Liver (tissue), 9 donors: ENCODE measurements around the gene C17orf50. TPM values are rescaled to one million over a fixed set of nuclear protein-coding genes. Genes with fewer than 3 reads are reported as not detected.

Experiments
- DNase-seq: peaks from one replicate; pipeline ENCODE4 v3.0.0-alpha.2; 2017; ENCODE audit warnings: low spot score
- H3K27ac ChIP-seq, 2 donors: one replicate each; pipeline ENCODE4 v1.7.0; 2013; ENCODE audit warnings: inconsistent platforms in 2 of 2, low read length in 2 of 2, control low read depth in 1 of 2, low read depth in 1 of 2, mild to moderate bottlenecking in 1 of 2
- H3K27me3 ChIP-seq, 4 donors: one replicate each; pipeline versions ENCODE4 v1.6.1 to v1.7.0; 2013; ENCODE audit warnings: low read length in 3 of 4, inconsistent platforms in 1 of 4, mild to moderate bottlenecking in 1 of 4, moderate library complexity in 1 of 4; ENCODE audit not compliant: control insufficient read depth in 4 of 4, insufficient read depth in 4 of 4
- H3K36me3 ChIP-seq, 4 donors: one replicate each; pipeline versions ENCODE4 v1.6.1 to v1.7.0; 2013; ENCODE audit warnings: low read length in 3 of 4, mild to moderate bottlenecking in 3 of 4, low read depth in 1 of 4, moderate library complexity in 1 of 4; ENCODE audit not compliant: control insufficient read depth in 4 of 4, insufficient read depth in 3 of 4
- H3K4me1 ChIP-seq, 4 donors: one replicate each; pipeline versions ENCODE4 v1.6.1 to v1.7.0; 2013; ENCODE audit warnings: low read length in 3 of 4, mild to moderate bottlenecking in 3 of 4, moderate library complexity in 1 of 4; ENCODE audit not compliant: control insufficient read depth in 4 of 4, insufficient read depth in 4 of 4
- H3K4me3 ChIP-seq, 3 donors: one replicate each; pipeline versions ENCODE4 v1.6.1 to v1.7.0; 2013; ENCODE audit warnings: low read length in 3 of 3, control low read depth in 1 of 3, low read depth in 1 of 3, mild to moderate bottlenecking in 1 of 3
- H3K9ac ChIP-seq, 2 donors: one replicate each; pipeline ENCODE4 v1.7.0; 2013; ENCODE audit warnings: low read length in 2 of 2, mild to moderate bottlenecking in 2 of 2, moderate library complexity in 2 of 2, control low read depth in 1 of 2, low read depth in 1 of 2
- H3K9me3 ChIP-seq, 4 donors: one replicate each; pipeline versions ENCODE4 v1.6.1 to v1.7.0; 2013; ENCODE audit warnings: low read length in 3 of 4; ENCODE audit not compliant: control insufficient read depth in 4 of 4
- ATF3 ChIP-seq: IDR thresholded peaks from 2 replicates; pipeline ENCODE4 v1.6.1; 2016; ENCODE audit warnings: antibody characterized with exemption
- CTCF ChIP-seq: fragments of 150-350 bp; IDR thresholded peaks from 2 replicates; pipeline ENCODE4 v1.5.1; 2017; ENCODE audit warnings: improper control_type of control experiment, low read depth, low read length; ENCODE audit not compliant: missing input control
- FOXA1 ChIP-seq: IDR thresholded peaks from 2 replicates; pipeline ENCODE4 v1.6.1; 2016; ENCODE audit warnings: antibody characterized with exemption
- GABPA ChIP-seq, 2 donors: IDR thresholded peaks in 1 of 2; conservative IDR thresholded peaks in 1 of 2; 2 replicates each; pipeline ENCODE4 v1.6.1; 2016; ENCODE audit warnings: antibody characterized with exemption in 2 of 2, mild to moderate bottlenecking in 1 of 2, moderate library complexity in 1 of 2
- HNF4A ChIP-seq, 2 donors: conservative IDR thresholded peaks; 2 replicates each; pipeline ENCODE4 v1.6.1; 2016; ENCODE audit warnings: antibody characterized with exemption in 2 of 2, mild to moderate bottlenecking in 2 of 2
- HNF4G ChIP-seq: IDR thresholded peaks from 2 replicates; pipeline ENCODE4 v1.6.1; 2016; ENCODE audit warnings: antibody characterized with exemption
- JUND ChIP-seq, 2 donors: IDR thresholded peaks; 2 replicates each; pipeline ENCODE4 v1.6.1; 2016; ENCODE audit warnings: antibody characterized with exemption in 2 of 2
- NR2F2 ChIP-seq: IDR thresholded peaks from 2 replicates; pipeline ENCODE4 v1.6.1; 2016; ENCODE audit warnings: antibody characterized with exemption
- RAD21 ChIP-seq, 2 donors: IDR thresholded peaks; 2 replicates each; pipeline ENCODE4 v1.6.1; 2016; ENCODE audit warnings: antibody characterized with exemption in 2 of 2, mild to moderate bottlenecking in 2 of 2
- RXRA ChIP-seq, 2 donors: IDR thresholded peaks; 2 replicates each; pipeline ENCODE4 v1.6.1; 2017 to 2018; ENCODE audit warnings: antibody characterized with exemption in 2 of 2, mild to moderate bottlenecking in 1 of 2
- SP1 ChIP-seq: IDR thresholded peaks from 2 replicates; pipeline ENCODE4 v1.6.1; 2018; ENCODE audit warnings: antibody characterized with exemption, mild to moderate bottlenecking
- TAF1 ChIP-seq: conservative IDR thresholded peaks from 2 replicates; pipeline ENCODE4 v1.6.1; 2016; ENCODE audit warnings: antibody characterized with exemption, mild to moderate bottlenecking
- YY1 ChIP-seq: IDR thresholded peaks from 2 replicates; pipeline ENCODE4 v1.6.1; 2016; ENCODE audit warnings: antibody characterized with exemption, mild to moderate bottlenecking
- ZBTB33 ChIP-seq: IDR thresholded peaks from 2 replicates; pipeline ENCODE4 v1.6.1; 2016; ENCODE audit warnings: antibody characterized with exemption
- WGBS: extraction: QIAGEN DNeasy Blood & Tissue Kit; methylation state at CpG from one replicate; pipeline ENCODE4 v1.1.7; 2013; 5-methylcytosine and 5-hydroxymethylcytosine counted together
- polyA plus RNA-seq, 2 donors: library from polyadenylated mRNA; stranded (reverse) in 1 of 2; unstranded in 1 of 2; fragments of 200-250 nt in 1 of 2; fragments of >200 nt in 1 of 2; fragmentation: Nextera tagmentation in 1 of 2; extraction: Ambion mirVana in 1 of 2; gene quantifications; one replicate each; pipeline versions ENCODE4 v1.2.1 to v1.2.3, GENCODE V29; 2013 to 2015
- total RNA-seq, 2 donors: library from RNA; depleted of rRNA; stranded (reverse); fragments of >200 nt; gene quantifications; one replicate each; pipeline ENCODE4 v1.2.3, GENCODE V29; 2014
- donor health status: healthy.
- donor health status: healthy.
- donor health status: healthy.
- donor health status: healthy.
- donor health status: healthy.

C17orf50 gene
- total and polyA plus RNA-seq, 4 donors, result not detected

GRCh38 chr17:35727635-35728034 lies 33.1 kb upstream of the C17orf50 start:
- Histone ChIP-seq H3K27me3 (no peaks in the 10 kb centered on the region), H3K27ac (no peak overlapping the region), H3K4me3 (no peak overlapping the region), H3K4me1 (peaks cover 0 to 9% (median 5%) of the 10 kb centered on the region in 4 donors), H3K9ac (no peak overlapping the region), H3K36me3 (peaks cover 0 to 24% (median 21%) of the 10 kb centered on the region in 4 donors), H3K9me3 (no peaks in the 10 kb centered on the region)
- DNase-seq, result no peak
- no peak for TF ChIP-seq CTCF
- TF ChIP-seq HNF4A (conservative IDR thresholded peaks at IDR 0.05), result no peak
- TF ChIP-seq NR2F2, result no peak
- no peak for TF ChIP-seq SP1
- no peak for TF ChIP-seq ATF3
- no peak for TF ChIP-seq RXRA (IDR thresholded peaks at IDR 0.05)
- no peak for TF ChIP-seq TAF1
- no peak for TF ChIP-seq ZBTB33
- WGBS, result 94% methylated on average over 5 of the region's 5 CpGs

- WGBS, result 95% methylated on average over 3 of the region's 3 CpGs
- Histone ChIP-seq H3K36me3 (peaks cover 0 to 22% (median 18%) of the 10 kb centered on the region in 4 donors), H3K27me3 (no peaks in the 10 kb centered on the region), H3K4me1 (peaks cover 0 to 9% (median 5%) of the 10 kb centered on the region in 4 donors), H3K9ac (no peak overlapping the region), H3K9me3 (no peaks in the 10 kb centered on the region), H3K4me3 (no peak overlapping the region), H3K27ac (no peak overlapping the region)
- no peak for TF ChIP-seq FOXA1
- no peak for TF ChIP-seq HNF4G
- no peak for TF ChIP-seq JUND (IDR thresholded peaks at IDR 0.05)
- TF ChIP-seq RAD21 (IDR thresholded peaks at IDR 0.05), result no peak
- no peak for TF ChIP-seq CTCF
- no peak for TF ChIP-seq SP1
- TF ChIP-seq TAF1, result no peak
- no peak for TF ChIP-seq YY1
- no peak for TF ChIP-seq GABPA (IDR thresholded peaks at IDR 0.05 in 1 of 2, conservative IDR thresholded peaks at IDR 0.05 in 1 of 2)
- TF ChIP-seq RXRA (IDR thresholded peaks at IDR 0.05), result no peak
- DNase-seq, result no peak
Observed at GRCh38 chr17:35728551-35728950, 32.1 kb upstream of the C17orf50 start.
